HepG2 (cell line): ENCODE results near the gene KRT32. TPM values are rescaled to one million over a fixed set of nuclear protein-coding genes. Genes with fewer than 3 reads are reported as not detected.

Source experiments
- ATAC-seq: fragments of 200-7000 bp; cut with Tn5 transposase; 3 replicates; pipeline ENCODE4 v1.9.1; 2020; ENCODE audit warnings: mild to moderate bottlenecking, moderate library complexity
- BruUV-seq: library from RNA; stranded (reverse); fragments of 400-500 nt; replicated peaks from 2 replicates; lab custom pipeline; 2021; lab: Mats Ljungman, UMichigan
- CTCF ChIA-PET: fragments of 300-600 bp; formaldehyde crosslinking; extraction: SDS; loops from one replicate; lab custom pipeline; 2021; ENCODE audit warnings: low total read pairs, inconsistent platforms, low intra/inter-chr PET ratio; lab: Yijun Ruan, JAX
- POLR2A ChIA-PET: fragments of 350-600 bp; sonication (Branson Sonifier 250); formaldehyde crosslinking; loops from one replicate; lab custom pipeline; 2020; ENCODE audit warnings: antibody characterized with exemption, inconsistent platforms; lab: Yijun Ruan, JAX
- DNase-seq: peaks from one replicate; pipeline ENCODE4 v3.0.0-alpha.2; 2015; ENCODE audit warnings: low spot score
- FAIRE-seq: peaks from 3 replicates; lab custom pipeline; 2011; peaks lifted over from hg19 to GRCh38; lab: Jason Lieb, UNC
- H2AFZ ChIP-seq: one replicate; pipeline ENCODE4 v1.6.1; 2011; ENCODE audit warnings: low read length, inconsistent platforms
- H3K27ac ChIP-seq: fragments of 300-600 bp; 3 replicates; pipeline ENCODE4 v1.8.0; 2011; ENCODE audit warnings: mixed run types, mild to moderate bottlenecking, mixed read lengths, low read length, inconsistent platforms; ENCODE audit not compliant: insufficient read depth; ENCODE audit errors: extremely low read length
- H3K27me3 ChIP-seq, 2 experiments: fragments of 200-600 bp in 1 of 2; 2 replicates in 1 of 2; 3 replicates in 1 of 2; pipeline versions ENCODE4 v1.6.0 to v1.8.0; 2011; ENCODE audit warnings: low read length in 2 of 2, mild to moderate bottlenecking in 2 of 2, moderate library complexity in 2 of 2, inconsistent platforms in 1 of 2; ENCODE audit not compliant: insufficient read depth in 2 of 2, control insufficient read depth in 1 of 2
- H3K36me3 ChIP-seq, 2 experiments: fragments of 200-600 bp in 1 of 2; replicated peaks in 1 of 2; 2 replicates in 1 of 2; 3 replicates in 1 of 2; pipeline versions ENCODE4 v1.5.1 to v1.8.0; 2011; ENCODE audit warnings: low read length in 2 of 2, inconsistent platforms in 1 of 2; ENCODE audit not compliant: insufficient read depth in 2 of 2, control insufficient read depth in 1 of 2
- H3K4me1 ChIP-seq: 2 replicates; pipeline ENCODE4 v1.5.1; 2012; ENCODE audit warnings: low read length, inconsistent platforms; ENCODE audit not compliant: insufficient read depth
- H3K4me2 ChIP-seq: 2 replicates; pipeline ENCODE4 v1.6.0; 2011; ENCODE audit warnings: low read depth, low read length, inconsistent platforms
- H3K4me3 ChIP-seq, 3 experiments: fragments of 200-600 bp in 1 of 3; sonication (generic), shearing (Covaris generic) in 1 of 3; replicated peaks in 1 of 3; 2 replicates each; pipeline ENCODE4 v1.5.1; 2011 to 2016; ENCODE audit warnings: low read length in 3 of 3, inconsistent platforms in 2 of 3, low read depth in 2 of 3, mild to moderate bottlenecking in 2 of 3, control low read depth in 1 of 3, mixed read lengths in 1 of 3; ENCODE audit not compliant: insufficient read depth in 1 of 3
- H3K79me2 ChIP-seq: one replicate; pipeline ENCODE4 v1.6.1; 2011; ENCODE audit warnings: low read length, inconsistent platforms; ENCODE audit not compliant: insufficient read depth
- H3K9ac ChIP-seq: 2 replicates; pipeline ENCODE4 v1.6.0; 2011; ENCODE audit warnings: mild to moderate bottlenecking, low read depth, low read length, inconsistent platforms; ENCODE audit not compliant: insufficient read depth
- H3K9me3 ChIP-seq: 2 replicates; pipeline ENCODE4 v1.5.1; 2012; ENCODE audit warnings: mild to moderate bottlenecking, low read length
- H4K20me1 ChIP-seq: 2 replicates; pipeline ENCODE4 v1.6.0; 2011; ENCODE audit warnings: inconsistent platforms, mild to moderate bottlenecking, low read length, moderate library complexity; ENCODE audit not compliant: insufficient read depth
- AGO1 ChIP-seq: fragments of 200-400 bp; formaldehyde crosslinking; IDR thresholded peaks from 2 replicates; pipeline ENCODE4 v1.6.1; 2017; ENCODE audit warnings: mild to moderate bottlenecking, low read depth, low read length, moderate library complexity; ENCODE audit not compliant: poor library complexity, severe bottlenecking
- IKZF4 ChIP-seq: sonication (generic); formaldehyde crosslinking; IDR thresholded peaks from 2 replicates; pipeline ENCODE4 v1.5.1; 2020; ENCODE audit warnings: borderline replicate concordance, mild to moderate bottlenecking, low read depth, missing genetic modification reagents; ENCODE audit errors: not compliant biosample characterization
- IRF2 ChIP-seq: IDR thresholded peaks from 2 replicates; pipeline ENCODE4 v1.6.1; 2018; ENCODE audit warnings: missing genetic modification reagents, missing compliant biosample characterization
- MYNN ChIP-seq: sonication (generic); formaldehyde crosslinking; IDR thresholded peaks from 2 replicates; pipeline ENCODE4 v1.4.0; 2020; ENCODE audit warnings: mild to moderate bottlenecking, low read depth, missing genetic modification reagents
- PAX8 ChIP-seq: sonication (generic); formaldehyde crosslinking; IDR thresholded peaks from 2 replicates; pipeline ENCODE4 v1.8.0; 2022; ENCODE audit warnings: mild to moderate bottlenecking, missing genetic modification reagents, borderline replicate concordance
- SKIL ChIP-seq: sonication (generic); formaldehyde crosslinking; IDR thresholded peaks from 2 replicates; pipeline ENCODE4 v1.8.0; 2022; ENCODE audit warnings: missing genetic modification reagents, mild to moderate bottlenecking, moderate library complexity, borderline replicate concordance
- TRIM22 ChIP-seq: fragments of 450-650 bp; IDR thresholded peaks from 2 replicates; pipeline ENCODE4 v1.6.1; 2017
- ZBTB20 ChIP-seq: sonication (generic); formaldehyde crosslinking; IDR thresholded peaks from 2 replicates; pipeline ENCODE4 v1.8.1; 2023; ENCODE audit warnings: missing genetic modification reagents, low read depth, mild to moderate bottlenecking, borderline replicate concordance
- ZBTB7A ChIP-seq: sonication (generic); formaldehyde crosslinking; IDR thresholded peaks from 2 replicates; pipeline ENCODE4 v1.8.0; 2022; ENCODE audit warnings: mild to moderate bottlenecking, missing genetic modification reagents
- ZFP91 ChIP-seq: sonication (generic); formaldehyde crosslinking; IDR thresholded peaks from 2 replicates; pipeline ENCODE4 v1.9.0; 2022; ENCODE audit warnings: missing genetic modification reagents, mild to moderate bottlenecking, borderline replicate concordance
- ZMYM2 ChIP-seq: sonication (generic); formaldehyde crosslinking; IDR thresholded peaks from 2 replicates; pipeline ENCODE4 v1.8.0; 2022; ENCODE audit warnings: mild to moderate bottlenecking, missing genetic modification reagents
- ZNF235 ChIP-seq: sonication (generic); formaldehyde crosslinking; IDR thresholded peaks from 2 replicates; pipeline ENCODE4 v1.8.1; 2023; ENCODE audit warnings: mild to moderate bottlenecking, missing genetic modification reagents, borderline replicate concordance
- ZNF33B ChIP-seq: sonication (generic); formaldehyde crosslinking; IDR thresholded peaks from 2 replicates; pipeline ENCODE4 v1.5.1; 2020; ENCODE audit warnings: mild to moderate bottlenecking, missing genetic modification reagents
- ZNF768 ChIP-seq: sonication (generic); formaldehyde crosslinking; IDR thresholded peaks from 2 replicates; pipeline ENCODE4 v1.4.0; 2020; ENCODE audit warnings: missing genetic modification reagents
- ZNF790 ChIP-seq: sonication (generic); formaldehyde crosslinking; IDR thresholded peaks from 2 replicates; pipeline ENCODE4 v1.8.0; 2022; ENCODE audit warnings: missing genetic modification reagents, mild to moderate bottlenecking, borderline replicate concordance
- WGBS: methylation state at CpG from one replicate; pipeline ENCODE4 v1.1.6; 2017; ENCODE audit warnings: low lambda C conversion rate; 5-methylcytosine and 5-hydroxymethylcytosine counted together
- in situ Hi-C: cut with HindIII; loops from 2 replicates; pipeline ENCODE4 v1.10.0; 2017; ENCODE audit warnings: low pct_unique_long_range_greater_than_20kb; ENCODE audit not compliant: extremely low pct_ligation_motif_present
- intact Hi-C: fragments of 100-400 bp; cut with micrococcal nuclease; formaldehyde crosslinking; loops from one replicate; pipeline ENCODE4 v1.10.0; 2022; ENCODE audit not compliant: unreplicated experiment
- polyA plus RNA-seq, 8 experiments: library from polyadenylated mRNA; depleted of rRNA in 3 of 8; stranded (reverse) in 7 of 8; unstranded in 1 of 8; fragments of >200 nt; fragmentation: Illumina TruSeq in 4 of 8; extraction: Trizol in 4 of 8; gene quantifications; 2 replicates each; pipeline versions ENCODE4 v1.2.1 to v1.2.3, GENCODE V29; 2011 to 2016; ENCODE audit warnings: low read depth in 4 of 8, missing spikeins in 1 of 8, mixed read lengths in 1 of 8; ENCODE audit not compliant: insufficient read depth in 1 of 8
- total RNA-seq, 5 experiments: library from RNA; depleted of rRNA; stranded (reverse); fragments of >200 nt; fragmentation: Illumina TruSeq; extraction: Trizol; gene quantifications; 2 replicates each; pipeline ENCODE4 v1.2.3, GENCODE V29; 2016; ENCODE audit warnings: low read depth in 1 of 5
- TF ChIP-seq, protein P1 (sequence below): sonication (generic); formaldehyde crosslinking; IDR thresholded peaks from 2 replicates; pipeline ENCODE4 v1.4.0; 2020; ENCODE audit warnings: missing genetic modification reagents

KRT32 gene
- total and polyA plus RNA-seq, 2 of the 13 experiments (the other 11 are each of a cell fraction or from before 2014, with no cell fraction given), result not detected

DNA sequence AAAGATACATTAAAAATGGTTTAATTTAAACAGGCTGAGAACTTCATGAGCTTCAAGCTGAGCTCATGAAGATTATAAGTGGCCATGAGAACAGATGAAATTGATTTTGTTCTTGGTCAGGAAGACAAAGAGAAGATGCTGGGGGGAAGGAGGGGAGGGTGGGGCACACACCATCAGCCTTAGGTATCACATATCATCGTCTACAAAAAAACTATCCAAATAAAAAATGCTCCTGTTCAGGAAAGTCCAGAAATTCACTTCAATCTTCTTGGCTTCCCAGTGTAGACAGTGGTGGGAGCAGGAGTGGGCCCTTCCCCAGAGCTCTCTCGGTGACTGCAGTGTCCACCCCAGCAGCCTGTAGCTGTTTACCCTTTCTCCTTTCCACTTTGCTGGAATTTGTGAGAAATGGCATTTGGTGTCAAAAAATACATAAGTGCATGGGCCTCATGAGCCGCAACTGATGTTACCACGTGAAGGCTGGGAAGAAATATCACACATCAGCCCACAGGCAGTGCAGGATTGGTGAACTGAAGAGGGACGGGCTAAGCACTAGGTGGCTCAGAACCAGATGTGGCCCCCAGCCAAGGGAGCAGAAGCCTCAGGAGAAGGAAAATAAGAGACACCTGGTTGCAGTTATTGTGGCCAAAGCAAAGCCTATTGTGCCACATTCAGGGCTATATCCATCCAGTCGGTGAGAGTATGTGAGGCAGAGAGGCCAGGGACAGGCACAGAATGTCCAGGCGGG is 48.9 kb downstream of the KRT32 start:
- no peaks in the 10 kb centered on the region for H3K79me2 ChIP-seq
- FAIRE-seq, result no peak
- no peak overlapping the region for H3K4me2 ChIP-seq
- no peaks in the 10 kb centered on the region for H3K36me3 ChIP-seq
- ChIA-PET CTCF (no interaction called here), POLR2A (interaction anchor here (1.0 to 1.1 kb wide), 2 partner anchors 13 to 15 kb away, joined by 3 to 5 read pairs; no protein-coding TSS in a partner anchor)
- no peak for DNase-seq
- 81% methylated on average over 7 of the region's 7 CpGs for WGBS
- no peak overlapping the region for H2AFZ ChIP-seq
- ATAC-seq, result no peak
- no peaks in the 10 kb centered on the region for H4K20me1 ChIP-seq
- no peaks in the 10 kb centered on the region for H3K9me3 ChIP-seq
- H3K27ac ChIP-seq, result no peak overlapping the region
- H3K4me1 ChIP-seq, result peaks cover 57% of the 10 kb centered on the region
- intact Hi-C loops, result loop anchor here (5.0 to 10.0 kb wide), 2 partner anchors 117 to 249 kb away; no protein-coding TSS in a partner anchor
- no peak overlapping the region for H3K9ac ChIP-seq
- no peak for TF ChIP-seq ZNF33B
- no peak for TF ChIP-seq MYNN
- TF ChIP-seq PAX8, result no peak
- no peak for TF ChIP-seq TRIM22
- TF ChIP-seq ZNF790, result no peak
- TF ChIP-seq ZMYM2 (CRISPR knock-in tag), result no peak
- TF ChIP-seq SKIL (CRISPR knock-in tag), result no peak
- TF ChIP-seq IKZF4 (CRISPR knock-in tag), result no peak
- TF ChIP-seq, protein P1, sequence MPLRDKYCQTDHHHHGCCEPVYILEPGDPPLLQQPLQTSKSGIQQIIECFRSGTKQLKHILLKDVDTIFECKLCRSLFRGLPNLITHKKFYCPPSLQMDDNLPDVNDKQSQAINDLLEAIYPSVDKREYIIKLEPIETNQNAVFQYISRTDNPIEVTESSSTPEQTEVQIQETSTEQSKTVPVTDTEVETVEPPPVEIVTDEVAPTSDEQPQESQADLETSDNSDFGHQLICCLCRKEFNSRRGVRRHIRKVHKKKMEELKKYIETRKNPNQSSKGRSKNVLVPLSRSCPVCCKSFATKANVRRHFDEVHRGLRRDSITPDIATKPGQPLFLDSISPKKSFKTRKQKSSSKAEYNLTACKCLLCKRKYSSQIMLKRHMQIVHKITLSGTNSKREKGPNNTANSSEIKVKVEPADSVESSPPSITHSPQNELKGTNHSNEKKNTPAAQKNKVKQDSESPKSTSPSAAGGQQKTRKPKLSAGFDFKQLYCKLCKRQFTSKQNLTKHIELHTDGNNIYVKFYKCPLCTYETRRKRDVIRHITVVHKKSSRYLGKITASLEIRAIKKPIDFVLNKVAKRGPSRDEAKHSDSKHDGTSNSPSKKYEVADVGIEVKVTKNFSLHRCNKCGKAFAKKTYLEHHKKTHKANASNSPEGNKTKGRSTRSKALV, result no peak
- TF ChIP-seq ZBTB7A (CRISPR knock-in tag), result no peak
- no peak for TF ChIP-seq AGO1
- no peak for TF ChIP-seq IRF2 (CRISPR knock-in tag)
- TF ChIP-seq ZNF235, result no peak
- TF ChIP-seq ZNF768 (CRISPR knock-in tag), result no peak
- no peak for TF ChIP-seq ZFP91 (CRISPR knock-in tag)
- no peak for TF ChIP-seq ZBTB20 (CRISPR knock-in tag)
- no peak overlapping the region for H3K4me3 ChIP-seq
- in situ Hi-C loops, result no loop called here
- no TSS peak for BruUV-seq
- no peaks in the 10 kb centered on the region for H3K27me3 ChIP-seq
